ENCODE results near the gene POU2AF2. TPM values are rescaled to one million over a fixed set of nuclear protein-coding genes. Genes with fewer than 3 reads are reported as not detected.

Gene POU2AF2
- total RNA-seq, 3 donors from 2014 or later (not counting 1 experiment from before 2014, with no cell fraction given) = not detected

DNA sequence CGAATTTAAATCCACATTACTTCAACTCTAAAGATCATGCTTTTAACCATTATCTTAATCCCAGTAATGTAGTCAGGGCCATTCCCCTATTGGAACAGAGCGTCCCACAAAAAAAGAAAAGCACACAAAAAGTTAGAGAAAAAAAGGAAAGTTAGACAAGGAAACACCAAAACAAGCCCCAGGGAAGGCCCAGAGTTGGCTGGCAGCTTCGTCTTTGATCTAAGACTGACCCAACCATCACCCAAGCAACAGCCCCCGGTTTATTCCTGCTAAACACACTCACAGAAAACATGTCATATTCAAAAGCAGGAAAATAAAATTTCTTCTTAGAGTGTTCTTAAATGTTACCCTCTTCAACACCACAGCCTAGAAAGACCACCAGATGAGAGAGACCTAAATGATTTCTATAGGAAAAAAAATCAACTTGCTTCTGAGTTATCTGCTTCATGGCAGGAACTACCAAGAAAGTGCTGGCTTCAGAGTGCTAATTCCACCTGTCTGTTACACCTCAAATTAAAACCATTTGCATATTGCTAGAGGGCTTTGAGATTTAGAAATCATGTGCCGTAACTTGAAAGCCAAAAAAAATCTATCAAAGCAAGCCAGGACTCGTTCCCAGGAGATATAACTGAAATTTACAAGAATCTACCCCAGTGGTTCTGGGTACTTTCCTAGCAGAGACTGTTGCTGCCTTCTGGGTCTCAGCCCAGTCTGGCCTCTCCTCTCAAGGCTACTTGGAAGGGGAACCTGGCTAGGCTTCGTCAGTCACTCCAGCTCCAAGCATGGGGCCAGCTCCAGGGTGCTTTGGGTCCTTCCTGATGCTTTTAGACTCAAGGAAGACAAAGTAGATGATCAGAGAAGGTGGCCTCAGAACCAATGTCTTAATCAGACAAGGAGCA, 84.0 kb downstream of the POU2AF2 start:
- no peaks in the 10 kb centered on the region for H3K4me1 Mint-ChIP-seq
- no peaks in the 10 kb centered on the region for H3K9me3 Mint-ChIP-seq
- H3K27me3 Mint-ChIP-seq (ENCODE audit: low read depth in 2 of 2) = peaks cover 9 to 18% of the 10 kb centered on the region in 2 donors
- TF ChIP-seq, protein P1, sequence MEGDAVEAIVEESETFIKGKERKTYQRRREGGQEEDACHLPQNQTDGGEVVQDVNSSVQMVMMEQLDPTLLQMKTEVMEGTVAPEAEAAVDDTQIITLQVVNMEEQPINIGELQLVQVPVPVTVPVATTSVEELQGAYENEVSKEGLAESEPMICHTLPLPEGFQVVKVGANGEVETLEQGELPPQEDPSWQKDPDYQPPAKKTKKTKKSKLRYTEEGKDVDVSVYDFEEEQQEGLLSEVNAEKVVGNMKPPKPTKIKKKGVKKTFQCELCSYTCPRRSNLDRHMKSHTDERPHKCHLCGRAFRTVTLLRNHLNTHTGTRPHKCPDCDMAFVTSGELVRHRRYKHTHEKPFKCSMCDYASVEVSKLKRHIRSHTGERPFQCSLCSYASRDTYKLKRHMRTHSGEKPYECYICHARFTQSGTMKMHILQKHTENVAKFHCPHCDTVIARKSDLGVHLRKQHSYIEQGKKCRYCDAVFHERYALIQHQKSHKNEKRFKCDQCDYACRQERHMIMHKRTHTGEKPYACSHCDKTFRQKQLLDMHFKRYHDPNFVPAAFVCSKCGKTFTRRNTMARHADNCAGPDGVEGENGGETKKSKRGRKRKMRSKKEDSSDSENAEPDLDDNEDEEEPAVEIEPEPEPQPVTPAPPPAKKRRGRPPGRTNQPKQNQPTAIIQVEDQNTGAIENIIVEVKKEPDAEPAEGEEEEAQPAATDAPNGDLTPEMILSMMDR (IDR thresholded peaks at IDR 0.05) = no peak
- H3K27ac ChIP-seq (ENCODE audit: low read length) = no peak overlapping the region
- no peaks in the 10 kb centered on the region for H3K4me1 ChIP-seq (ENCODE audit: control insufficient read depth, insufficient read depth, low read length)
- no peak overlapping the region for H3K4me3 ChIP-seq (ENCODE audit: low read length)
- no peaks in the 10 kb centered on the region for H3K9me3 ChIP-seq (ENCODE audit: control insufficient read depth, insufficient read depth, low read length)
- H3K36me3 ChIP-seq (ENCODE audit: control insufficient read depth, insufficient read depth, low read length) = no peaks in the 10 kb centered on the region
- 93% methylated on average over 7 of the region's 7 CpGs for WGBS (ENCODE audit: insufficient coverage)
- H3K27me3 ChIP-seq (ENCODE audit: control insufficient read depth, insufficient read depth, low read length) = no peaks in the 10 kb centered on the region
- ATAC-seq = no peak
- H3K27ac Mint-ChIP-seq = no peak overlapping the region
- no peaks in the 10 kb centered on the region for H3K36me3 Mint-ChIP-seq
- no peak overlapping the region for H3K4me3 Mint-ChIP-seq
- intact Hi-C loops (cut with micrococcal nuclease) = no loop called here
- DNase-seq = no peak

DNA sequence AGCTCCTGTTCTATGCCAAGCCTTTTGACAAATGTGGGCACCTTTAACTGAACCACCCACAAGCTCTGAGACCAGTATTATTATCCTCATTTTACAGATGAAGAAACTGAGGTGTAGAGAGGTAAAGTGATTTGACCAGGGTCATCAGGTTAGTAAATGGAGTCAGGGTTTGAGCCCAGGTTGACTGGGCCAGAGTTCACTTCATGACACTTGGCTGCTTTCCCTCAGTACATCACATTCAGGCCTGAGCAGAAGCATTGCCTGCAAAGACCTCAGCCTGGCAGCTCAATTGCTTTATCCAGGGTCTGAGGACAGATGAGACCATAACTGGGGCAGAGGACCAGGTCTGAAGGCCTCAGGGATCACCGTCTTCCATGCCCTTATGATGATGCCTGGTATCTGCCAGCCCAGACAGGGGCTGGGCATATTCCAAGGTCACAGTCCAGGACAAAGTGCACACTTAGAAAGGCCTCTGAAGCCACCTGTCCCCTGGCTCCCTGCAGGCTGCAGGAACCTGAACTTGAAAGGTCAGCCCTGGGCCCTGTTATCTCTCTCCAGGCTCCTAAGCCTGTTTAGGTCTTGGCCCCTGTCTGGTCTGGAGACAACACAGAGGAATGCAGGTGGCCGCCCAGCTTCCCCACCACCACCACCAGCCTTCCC, 84.8 kb downstream of the POU2AF2 start:
- intact Hi-C loops (cut with micrococcal nuclease) = no loop called here
- Mint-ChIP-seq H3K27me3 (ENCODE audit: low read depth in 2 of 2) (peaks cover 9 to 18% of the 10 kb centered on the region in 2 donors), H3K9me3 (no peaks in the 10 kb centered on the region), H3K4me3 (no peak overlapping the region), H3K4me1 (no peaks in the 10 kb centered on the region), H3K36me3 (no peaks in the 10 kb centered on the region), H3K27ac (no peak overlapping the region)
- 88% methylated on average over 1 of the region's 2 CpGs for WGBS (ENCODE audit: insufficient coverage)
- H3K36me3 ChIP-seq (ENCODE audit: control insufficient read depth, insufficient read depth, low read length) = no peaks in the 10 kb centered on the region
- TF ChIP-seq, protein P1 (IDR thresholded peaks at IDR 0.05) = no peak
- no peak overlapping the region for H3K27ac ChIP-seq (ENCODE audit: low read length)
- ATAC-seq = no peak
- H3K4me1 ChIP-seq (ENCODE audit: control insufficient read depth, insufficient read depth, low read length) = no peaks in the 10 kb centered on the region
- H3K9me3 ChIP-seq (ENCODE audit: control insufficient read depth, insufficient read depth, low read length) = no peaks in the 10 kb centered on the region
- no peak overlapping the region for H3K4me3 ChIP-seq (ENCODE audit: low read length)
- H3K27me3 ChIP-seq (ENCODE audit: control insufficient read depth, insufficient read depth, low read length) = no peaks in the 10 kb centered on the region
- no peak for DNase-seq

DNA sequence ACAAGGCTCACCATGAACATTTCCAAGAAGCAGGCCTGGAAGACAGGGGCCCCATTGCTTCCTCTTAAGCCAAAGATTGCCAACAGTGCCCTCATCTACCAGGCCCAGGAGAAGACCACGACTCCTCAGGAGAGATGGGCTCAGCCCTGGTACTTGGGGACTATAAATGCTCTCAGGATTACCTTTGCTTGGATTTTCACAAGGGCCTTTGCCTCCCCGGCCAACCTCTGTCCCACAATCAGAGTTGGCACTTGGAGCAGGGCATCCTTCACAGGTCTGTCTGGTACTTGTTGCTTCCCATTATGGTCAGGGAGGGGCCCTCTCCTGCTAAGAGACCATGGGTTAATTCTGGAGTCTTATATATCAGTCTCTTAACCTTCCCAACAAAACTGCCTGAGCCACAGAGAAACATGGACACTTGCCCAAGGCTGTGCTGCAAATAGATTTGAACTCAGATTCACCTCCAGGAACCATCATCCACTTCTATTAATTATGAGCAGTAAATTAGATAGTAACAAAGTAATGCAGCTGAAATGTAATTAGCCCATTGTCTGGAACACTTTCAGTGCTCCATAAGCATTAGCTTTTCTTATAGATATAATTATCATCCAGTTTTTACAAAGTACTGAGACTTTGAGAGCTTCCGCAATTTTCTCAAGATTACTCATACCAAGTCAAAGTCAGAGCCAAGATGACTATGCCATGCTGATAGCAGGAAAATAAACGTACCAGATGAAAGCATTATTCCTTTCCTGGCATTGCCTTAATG, 86.4 kb downstream of the POU2AF2 start:
- H3K4me3 Mint-ChIP-seq = no peak overlapping the region
- no peaks in the 10 kb centered on the region for H3K36me3 ChIP-seq (ENCODE audit: control insufficient read depth, insufficient read depth, low read length)
- intact Hi-C loops (cut with micrococcal nuclease) = no loop called here
- H3K27me3 Mint-ChIP-seq (ENCODE audit: low read depth in 2 of 2) = peaks cover 15 to 18% of the 10 kb centered on the region in 2 donors
- no peaks in the 10 kb centered on the region for H3K4me1 ChIP-seq (ENCODE audit: control insufficient read depth, insufficient read depth, low read length)
- WGBS (ENCODE audit: insufficient coverage) = 86% methylated on average over 4 of the region's 4 CpGs
- no peak overlapping the region for H3K4me3 ChIP-seq (ENCODE audit: low read length)
- H3K4me1 Mint-ChIP-seq = no peaks in the 10 kb centered on the region
- no peaks in the 10 kb centered on the region for H3K9me3 ChIP-seq (ENCODE audit: control insufficient read depth, insufficient read depth, low read length)
- TF ChIP-seq, protein P1 (IDR thresholded peaks at IDR 0.05) = no peak
- H3K9me3 Mint-ChIP-seq = no peaks in the 10 kb centered on the region
- ATAC-seq (no peak), DNase-seq (no peak)
- H3K27me3 ChIP-seq (ENCODE audit: control insufficient read depth, insufficient read depth, low read length) = no peaks in the 10 kb centered on the region
- no peak overlapping the region for H3K27ac Mint-ChIP-seq
- H3K27ac ChIP-seq (ENCODE audit: low read length) = no peak overlapping the region
- H3K36me3 Mint-ChIP-seq = no peaks in the 10 kb centered on the region
